ENCODE measurements around the gene CLCNKB.
"Not testable (repeated sequence)": the region's sequence is repeated elsewhere in the genome, so short reads cannot be mapped to it uniquely, and the experiment has no call there.

CLCNKB gene

GRCh38 chr1:16061989-16062686 lies 18.6 kb downstream of the CLCNKB start:
- not testable (repeated sequence) for ATAC-seq

GRCh38 chr1:16062687-16063075 lies 19.1 kb downstream of the CLCNKB start:
- ATAC-seq: not testable (repeated sequence)

GRCh38 chr1:16063226-16063829 lies 19.7 kb downstream of the CLCNKB start:
- ATAC-seq: no peak

DNA sequence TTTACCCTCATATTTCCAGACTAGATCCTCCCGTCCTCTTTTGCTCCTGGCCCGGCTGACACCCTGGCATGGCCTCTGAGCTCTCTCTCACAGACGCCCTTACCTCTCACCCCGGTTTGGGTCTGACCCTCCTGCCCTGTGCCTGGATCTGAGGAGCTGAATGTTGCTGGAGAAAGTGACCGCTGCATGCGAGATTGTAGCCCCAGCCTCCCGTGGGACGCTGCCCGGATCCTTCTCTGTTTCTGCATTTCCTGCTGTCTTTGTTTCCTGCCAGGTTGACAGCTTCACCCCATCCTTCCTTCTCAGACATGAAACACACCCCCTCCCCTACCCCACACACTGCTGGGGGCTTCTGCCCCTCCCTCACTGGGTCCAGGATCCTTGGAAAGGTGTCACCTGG lies 20.3 kb downstream of the CLCNKB start:
- no peak for ATAC-seq

- no peak for ATAC-seq
These were observed 21.1 kb downstream of the CLCNKB start for GRCh38 chr1:16064536-16065268.

DNA sequence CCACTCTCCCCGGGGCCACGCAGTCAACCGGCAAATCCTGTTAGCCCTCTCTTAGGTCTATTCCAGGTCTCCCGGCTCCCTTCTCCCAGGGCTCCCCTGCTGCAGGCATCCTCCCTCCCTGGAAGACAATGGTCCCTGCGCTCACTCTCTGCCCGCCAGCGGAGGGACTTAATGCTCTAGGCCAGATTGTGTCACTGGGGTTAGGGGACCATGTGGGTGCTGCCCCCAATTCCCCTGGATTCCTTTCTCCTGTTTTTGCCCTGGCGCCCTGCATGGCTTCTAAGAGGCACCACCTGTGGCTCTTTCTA lies 21.6 kb downstream of the CLCNKB start:
- ATAC-seq: no peak

DNA sequence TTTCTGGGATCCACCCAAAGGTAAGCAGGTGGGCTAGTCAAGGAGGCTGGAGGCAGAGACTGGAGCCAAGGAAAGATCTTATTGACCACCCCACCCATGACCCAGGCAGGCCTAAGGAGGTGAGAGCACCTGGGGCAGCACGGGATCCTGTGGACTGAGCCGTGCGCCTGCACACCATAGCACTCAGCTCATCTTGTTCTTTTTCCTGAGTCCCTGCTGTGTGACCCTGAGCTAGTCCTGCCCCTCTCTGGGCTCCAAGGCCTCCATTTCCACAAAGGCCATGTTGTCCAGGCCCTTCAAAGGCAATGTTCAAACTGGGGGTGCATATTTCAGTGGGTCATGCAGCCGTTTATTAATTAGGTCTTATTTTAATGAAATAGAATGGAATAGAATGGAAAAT lies 22.7 kb downstream of the CLCNKB start:
- no peak for ATAC-seq

- ATAC-seq: no peak
These were observed 23.7 kb downstream of the CLCNKB start for GRCh38 chr1:16067127-16067768.

DNA sequence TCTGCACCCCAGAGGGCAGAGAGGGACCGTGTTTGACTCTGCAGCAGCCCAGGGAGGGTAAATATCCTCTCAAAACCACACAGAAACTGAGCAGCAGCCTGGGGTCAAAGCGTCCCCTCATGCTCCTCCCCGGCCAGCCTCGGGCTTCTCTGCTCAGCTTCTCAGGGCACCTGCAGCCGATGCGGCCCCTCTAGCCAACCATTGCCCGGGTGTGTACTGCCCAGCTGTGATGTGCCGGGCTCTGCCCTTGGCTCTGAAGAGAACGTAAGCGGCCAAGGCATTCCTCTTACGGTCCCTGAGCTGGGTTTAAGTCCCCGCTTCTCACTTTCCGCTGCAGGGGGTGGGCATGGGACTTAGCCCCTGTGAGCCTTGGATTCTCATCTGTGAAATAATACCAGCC lies 24.4 kb downstream of the CLCNKB start:
- ATAC-seq: no peak

GRCh38 chr1:16068356-16069270 lies 25.0 kb downstream of the CLCNKB start:
- ATAC-seq: no peak

- no peak for ATAC-seq
These were observed 27.2 kb downstream of the CLCNKB start for GRCh38 chr1:16070640-16071355.

DNA sequence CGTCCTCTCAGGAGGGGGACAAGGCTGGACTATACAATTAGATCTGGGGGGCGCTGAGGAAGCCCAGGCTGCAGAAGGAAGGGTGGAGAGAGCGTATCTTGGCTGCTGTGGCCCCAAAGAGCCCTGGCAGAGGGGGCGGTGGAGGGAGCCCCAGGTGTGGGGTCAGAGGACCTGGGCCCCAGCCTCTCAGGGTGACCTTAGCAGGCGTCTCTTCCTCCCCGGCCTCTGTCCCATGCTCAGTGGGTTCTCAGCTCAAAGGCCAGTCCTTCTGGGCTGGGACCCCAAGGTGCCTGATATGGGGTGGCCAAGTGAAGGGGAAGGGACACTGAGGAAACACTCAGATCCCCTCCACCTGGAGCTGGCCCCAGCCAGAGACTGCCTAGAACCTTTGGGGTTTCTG lies 28.0 kb downstream of the CLCNKB start:
- no peak for ATAC-seq

- ATAC-seq: no peak
These were observed 28.5 kb downstream of the CLCNKB start for GRCh38 chr1:16072095-16072494.

DNA sequence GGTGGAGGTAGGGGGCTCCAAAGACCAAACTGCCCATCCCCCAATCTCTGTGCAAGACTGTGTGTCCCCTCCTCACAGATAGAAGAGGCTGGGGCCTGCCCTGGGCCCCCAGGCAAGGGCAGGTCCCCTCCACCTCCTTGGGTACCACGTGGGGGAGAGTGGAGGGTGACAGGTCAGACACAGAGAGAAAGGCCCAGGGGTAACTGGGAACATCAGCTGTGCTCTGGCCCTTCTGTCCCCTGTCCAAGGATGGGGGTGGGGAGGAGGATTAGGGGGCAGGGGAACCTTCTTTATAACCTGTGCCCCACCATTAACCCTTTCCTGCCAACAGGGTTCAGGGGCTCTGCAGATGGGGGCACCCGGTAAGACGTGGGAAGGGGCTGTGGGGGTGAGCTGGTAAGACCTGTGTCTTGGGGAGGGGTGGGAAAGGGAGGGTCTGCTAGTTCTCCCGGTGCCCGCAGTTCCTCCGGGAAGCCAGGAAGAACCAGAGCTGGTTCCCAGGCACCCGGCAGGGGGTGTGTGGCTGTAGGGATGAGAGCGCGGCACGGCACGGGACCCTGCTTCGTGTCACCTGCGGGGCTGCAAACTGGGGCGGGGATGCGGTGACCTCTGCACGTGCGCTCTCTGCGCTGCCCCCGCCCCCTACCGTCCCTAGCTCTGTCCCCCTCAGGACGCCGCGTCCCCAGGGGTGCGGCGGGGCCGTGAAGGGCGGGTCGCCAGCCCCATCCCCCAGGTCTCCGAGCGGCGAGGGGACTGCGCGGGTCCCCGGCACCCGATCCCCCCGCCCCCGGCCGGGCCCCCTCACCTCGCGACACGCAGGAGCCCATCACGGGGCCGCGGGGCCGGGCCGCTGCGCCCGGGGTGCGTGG lies 29.3 kb downstream of the CLCNKB start:
- ATAC-seq: peak; percentile 18 to 34

GRCh38 chr1:16073490-16074119 lies 30.0 kb downstream of the CLCNKB start, which contains the start of gene FAM131C:
FAM131C (minus strand) TSS chr1:16073651; CDS start chr1:16073442, 209 bp downstream.
- peak; percentile 77 for ATAC-seq

DNA sequence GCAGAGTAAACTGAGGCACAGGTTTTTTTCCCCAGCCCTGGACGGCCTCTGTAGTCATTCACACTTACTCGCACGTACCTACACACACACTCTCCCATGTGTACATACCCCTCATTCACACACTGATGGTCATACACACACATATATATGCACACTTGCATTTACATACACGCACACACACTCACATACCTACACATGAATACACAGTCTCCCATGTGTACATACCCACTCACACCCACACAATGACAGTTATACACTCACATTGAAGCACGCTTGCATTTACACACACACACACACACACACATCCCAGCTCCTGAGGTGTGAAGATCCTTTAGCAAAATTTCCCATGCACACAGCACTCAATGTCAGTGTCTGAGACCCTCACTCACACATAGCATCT lies 30.6 kb downstream of the CLCNKB start:
- no peak for ATAC-seq

GRCh38 chr1:16075337-16076030 lies 31.9 kb downstream of the CLCNKB start:
- ATAC-seq: no peak

DNA sequence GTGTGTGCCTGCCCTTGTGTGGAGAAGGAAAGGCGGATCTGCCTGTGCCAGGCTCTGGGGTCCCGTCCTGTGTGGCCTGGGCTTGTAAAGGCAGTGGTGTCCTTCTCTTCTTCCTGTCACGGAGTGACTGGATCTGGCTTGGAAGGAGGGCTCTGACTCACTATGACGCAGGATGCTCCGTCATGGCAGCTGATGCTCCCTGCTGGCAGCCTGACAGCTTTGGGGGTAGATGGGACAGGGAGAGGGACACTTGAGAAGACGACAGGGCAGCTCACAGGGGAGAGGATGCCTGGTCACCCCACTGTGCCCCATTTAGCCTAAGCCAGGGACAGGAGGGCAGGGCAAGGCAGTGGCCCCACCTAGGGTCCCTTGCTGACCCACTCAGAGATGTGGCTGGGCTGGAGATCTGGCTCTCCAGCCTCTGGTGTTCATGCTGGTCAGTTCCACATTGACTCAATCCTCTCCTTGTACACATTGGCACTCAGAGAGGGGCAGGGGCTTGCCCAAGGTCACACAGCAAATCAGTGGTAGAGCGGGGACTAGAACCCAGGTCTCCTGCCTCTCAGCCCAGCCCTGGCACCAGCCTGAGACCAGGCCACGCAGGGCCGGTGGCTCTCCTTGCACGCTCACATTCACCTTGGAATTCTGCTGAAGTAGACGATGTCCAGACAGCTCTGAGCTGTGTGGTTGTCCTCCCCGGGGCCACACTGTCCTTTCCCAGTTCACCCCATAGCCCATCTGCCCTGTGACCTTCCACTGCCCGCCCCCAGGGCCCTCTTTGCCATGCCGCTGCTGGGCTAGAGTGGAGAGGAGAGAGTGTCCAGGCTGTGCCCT lies 32.7 kb downstream of the CLCNKB start:
- no peak for ATAC-seq

DNA sequence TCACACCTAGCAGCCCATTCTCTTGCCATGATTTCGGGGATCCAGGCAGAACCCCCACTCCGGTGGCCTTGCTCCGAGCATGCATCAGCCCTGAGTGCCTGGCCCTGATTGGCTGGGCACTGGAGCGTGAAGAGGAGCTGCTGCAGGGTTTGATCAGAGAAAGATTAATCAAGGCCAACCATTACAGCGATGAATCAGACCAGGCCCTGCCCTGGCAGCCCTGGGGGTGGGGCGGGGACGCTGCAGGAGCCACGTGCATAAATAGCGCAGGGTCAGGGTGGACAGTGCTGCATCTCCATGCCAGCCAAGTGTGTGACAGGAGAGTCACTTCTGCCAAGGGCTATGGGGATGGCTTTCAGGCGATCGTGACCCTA lies 33.3 kb downstream of the CLCNKB start:
- ATAC-seq: no peak
